ENCODE data around the gene SH2D7. TPM values are rescaled to one million over a fixed set of nuclear protein-coding genes. Genes with fewer than 3 reads are reported as not detected.

SH2D7 gene
- total RNA-seq, 6 donors from 2014 or later = 0.09 TPM; not detected in 5

GRCh38 chr15:78110916-78111475 is 18.6 kb downstream of the SH2D7 start:
- TF ChIP-seq POLR2A (IDR thresholded peaks at IDR 0.05) = no peak
- TF ChIP-seq EP300 (IDR thresholded peaks at IDR 0.05) = no peak
- TF ChIP-seq CTCF (IDR thresholded peaks at IDR 0.05) = no peak
- TF ChIP-seq POLR2AphosphoS5 (IDR thresholded peaks at IDR 0.05) = no peak
- peaks cover 0 to 6% (median 0%) of the 10 kb centered on the region in 4 donors for H3K4me1 ChIP-seq
- no peaks in the 10 kb centered on the region for H3K27me3 ChIP-seq
- no peak overlapping the region for H3K4me3 ChIP-seq
- H3K9me3 ChIP-seq = no peaks in the 10 kb centered on the region
- H3K27ac ChIP-seq = no peak overlapping the region
- ATAC-seq (ENCODE audit: low FRiP score in 2 of 2) = no peak
- no peaks in the 10 kb centered on the region for H3K36me3 ChIP-seq
- DNase-seq = no peak
- WGBS, 2 donors = 94 to 96% methylated on average over 10 of the region's 10 CpGs

GRCh38 chr15:78111788-78112187 is 19.4 kb downstream of the SH2D7 start:
- Histone ChIP-seq H3K4me3 (no peak overlapping the region), H3K4me1 (peaks cover 0 to 6% (median 0%) of the 10 kb centered on the region in 4 donors), H3K9me3 (no peaks in the 10 kb centered on the region), H3K36me3 (no peaks in the 10 kb centered on the region), H3K27me3 (no peaks in the 10 kb centered on the region), H3K27ac (no peak overlapping the region)
- DNase-seq (no peak), ATAC-seq (ENCODE audit: low FRiP score in 2 of 2) (no peak)
- 71 to 95% methylated on average over 2 to 3 of the region's 3 CpGs for WGBS, 2 donors
- TF ChIP-seq POLR2A (IDR thresholded peaks at IDR 0.05) (no peak), EP300 (IDR thresholded peaks at IDR 0.05) (no peak), CTCF (IDR thresholded peaks at IDR 0.05) (no peak), POLR2AphosphoS5 (IDR thresholded peaks at IDR 0.05) (no peak)

- no peak for TF ChIP-seq CTCF (IDR thresholded peaks at IDR 0.05)
- no peak for TF ChIP-seq EP300 (IDR thresholded peaks at IDR 0.05)
- TF ChIP-seq POLR2A (IDR thresholded peaks at IDR 0.05) = no peak
- no peak for TF ChIP-seq POLR2AphosphoS5 (IDR thresholded peaks at IDR 0.05)
- WGBS, 2 donors = 82 to 84% methylated on average over 2 to 3 of the region's 3 CpGs
- ATAC-seq (ENCODE audit: low FRiP score in 2 of 2) = no peak
- no peak overlapping the region for H3K4me3 ChIP-seq
- H3K9me3 ChIP-seq = no peaks in the 10 kb centered on the region
- no peak for DNase-seq
- H3K36me3 ChIP-seq = no peaks in the 10 kb centered on the region
- peaks cover 0 to 6% (median 0%) of the 10 kb centered on the region in 4 donors for H3K4me1 ChIP-seq
- no peak overlapping the region for H3K27ac ChIP-seq
- H3K27me3 ChIP-seq = no peaks in the 10 kb centered on the region
Observed at GRCh38 chr15:78112551-78112950, 20.2 kb downstream of the SH2D7 start.

- 80 to 89% methylated on average over 4 to 5 of the region's 5 CpGs for WGBS, 2 donors
Observed at GRCh38 chr15:78120523-78120922, 28.2 kb downstream of the SH2D7 start.

More at GRCh38 chr15:78120523-78120922, 28.2 kb downstream of the SH2D7 start:
- Histone ChIP-seq H3K9me3 (no peaks in the 10 kb centered on the region), H3K27ac (no peak overlapping the region), H3K36me3 (no peaks in the 10 kb centered on the region), H3K27me3 (no peaks in the 10 kb centered on the region), H3K4me1 (no peaks in the 10 kb centered on the region), H3K4me3 (no peak overlapping the region)
- ATAC-seq (ENCODE audit: low FRiP score in 2 of 2) (no peak), DNase-seq (no peak)
- TF ChIP-seq POLR2A (IDR thresholded peaks at IDR 0.05) (no peak), CTCF (IDR thresholded peaks at IDR 0.05) (no peak), POLR2AphosphoS5 (IDR thresholded peaks at IDR 0.05) (no peak), EP300 (IDR thresholded peaks at IDR 0.05) (no peak)
